Ovary (tissue), 3 donors: ENCODE measurements around the gene SINHCAF.

ENCODE experiments used
- POLR2A ChIP-seq: fragments of 450-650 bp; IDR thresholded peaks from one replicate; pipeline ENCODE4 v1.6.1; 2017; ENCODE audit warnings: antibody characterized with exemption, mild to moderate bottlenecking, moderate library complexity
- TF ChIP-seq, protein P1 (sequence below), 3 donors: fragments of 450-650 bp in 2 of 3; fragments of 200-600 bp in 1 of 3; IDR thresholded peaks; one replicate each; pipeline versions ENCODE4 v1.5.1 to v1.8.0; 2016 to 2022; ENCODE audit warnings: antibody characterized with exemption in 3 of 3, mild to moderate bottlenecking in 1 of 3
- donor health status: DM: no; HTN: no; CAD: no.

DNA sequence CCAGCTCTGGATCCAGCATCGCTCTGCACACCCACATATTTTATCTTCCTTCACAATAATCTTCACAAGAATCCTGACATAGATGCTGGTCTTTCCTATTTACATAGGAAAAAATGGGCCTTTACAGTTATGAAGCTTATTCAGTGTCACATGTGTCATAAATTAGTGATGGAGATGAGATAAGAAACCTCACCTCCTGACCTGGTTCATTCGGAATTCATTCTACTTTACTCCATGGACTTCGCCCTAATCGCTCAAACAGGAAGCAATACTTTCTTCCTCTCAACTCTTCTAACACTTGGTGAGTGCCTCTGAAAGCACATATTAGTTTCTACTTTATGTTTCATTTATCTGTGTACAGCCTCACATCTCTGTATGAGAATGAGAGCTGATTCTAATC lies 12.0 kb upstream of the SINHCAF start:
- TF ChIP-seq POLR2A: no peak
- TF ChIP-seq, protein P1, sequence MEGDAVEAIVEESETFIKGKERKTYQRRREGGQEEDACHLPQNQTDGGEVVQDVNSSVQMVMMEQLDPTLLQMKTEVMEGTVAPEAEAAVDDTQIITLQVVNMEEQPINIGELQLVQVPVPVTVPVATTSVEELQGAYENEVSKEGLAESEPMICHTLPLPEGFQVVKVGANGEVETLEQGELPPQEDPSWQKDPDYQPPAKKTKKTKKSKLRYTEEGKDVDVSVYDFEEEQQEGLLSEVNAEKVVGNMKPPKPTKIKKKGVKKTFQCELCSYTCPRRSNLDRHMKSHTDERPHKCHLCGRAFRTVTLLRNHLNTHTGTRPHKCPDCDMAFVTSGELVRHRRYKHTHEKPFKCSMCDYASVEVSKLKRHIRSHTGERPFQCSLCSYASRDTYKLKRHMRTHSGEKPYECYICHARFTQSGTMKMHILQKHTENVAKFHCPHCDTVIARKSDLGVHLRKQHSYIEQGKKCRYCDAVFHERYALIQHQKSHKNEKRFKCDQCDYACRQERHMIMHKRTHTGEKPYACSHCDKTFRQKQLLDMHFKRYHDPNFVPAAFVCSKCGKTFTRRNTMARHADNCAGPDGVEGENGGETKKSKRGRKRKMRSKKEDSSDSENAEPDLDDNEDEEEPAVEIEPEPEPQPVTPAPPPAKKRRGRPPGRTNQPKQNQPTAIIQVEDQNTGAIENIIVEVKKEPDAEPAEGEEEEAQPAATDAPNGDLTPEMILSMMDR (IDR thresholded peaks at IDR 0.05): no peak
